Hematopoietic multipotent progenitor cell treated with erythropoietin and hydrocortisone succinate and interleukin-3 and kit ligand, for 15 days (in vitro differentiated cells): ENCODE data around the gene ROR2.

ENCODE experiments used
- DNase-seq: peaks from one replicate; pipeline ENCODE4 v3.0.0-alpha.2; 2015; ENCODE audit warnings: low spot score

Gene ROR2

GRCh38 chr9:91716239-91716638 is 233.8 kb downstream of the ROR2 start:
- DNase-seq: no peak

- no peak for DNase-seq
Measured at GRCh38 chr9:91714874-91715615, 235.0 kb downstream of the ROR2 start.

- DNase-seq: peak; percentile 7
Measured at GRCh38 chr9:91714020-91714806, 235.8 kb downstream of the ROR2 start.

GRCh38 chr9:91712811-91713210 is 237.2 kb downstream of the ROR2 start:
- DNase-seq: no peak

GRCh38 chr9:91711755-91712601 is 238.1 kb downstream of the ROR2 start:
- no peak for DNase-seq

- DNase-seq: no peak
Measured at GRCh38 chr9:91710158-91710557, 239.9 kb downstream of the ROR2 start.

- no peak for DNase-seq
Measured at GRCh38 chr9:91705386-91705785, 244.6 kb downstream of the ROR2 start.

GRCh38 chr9:91700475-91700874 is 249.6 kb downstream of the ROR2 start:
- no peak for DNase-seq

GRCh38 chr9:91698266-91698665 is 251.8 kb downstream of the ROR2 start:
- DNase-seq: no peak

- no peak for DNase-seq
Measured at GRCh38 chr9:91697201-91697600, 252.8 kb downstream of the ROR2 start.

GRCh38 chr9:91694081-91694870 is 255.8 kb downstream of the ROR2 start:
- DNase-seq: no peak

- no peak for DNase-seq
Measured at GRCh38 chr9:91693226-91693625, 256.8 kb downstream of the ROR2 start.

- no peak for DNase-seq
Measured at GRCh38 chr9:91690540-91691249, 259.3 kb downstream of the ROR2 start.

GRCh38 chr9:91689006-91689405 is 261.0 kb downstream of the ROR2 start:
- no peak for DNase-seq

GRCh38 chr9:91683269-91683668 is 266.8 kb downstream of the ROR2 start:
- no peak for DNase-seq

GRCh38 chr9:91682806-91683205 is 267.2 kb downstream of the ROR2 start:
- DNase-seq: no peak

GRCh38 chr9:91681461-91682305 is 268.3 kb downstream of the ROR2 start:
- peak; percentile 14 for DNase-seq

- DNase-seq: no peak
Measured at GRCh38 chr9:91680998-91681397, 269.0 kb downstream of the ROR2 start.

GRCh38 chr9:91680106-91680505 is 269.9 kb downstream of the ROR2 start:
- no peak for DNase-seq
